Neural cell (in vitro differentiated cells): ENCODE data around the gene DIRAS1.

Source experiments
- CTCF ChIP-seq: fragments of 450-650 bp; IDR thresholded peaks from 2 replicates; pipeline ENCODE4 v1.5.1; 2014; ENCODE audit warnings: antibody characterized with exemption, mild to moderate bottlenecking, moderate library complexity; ENCODE audit not compliant: poor library complexity, severe bottlenecking
- POLR2AphosphoS5 ChIP-seq: IDR thresholded peaks from 2 replicates; pipeline ENCODE4 v1.6.1; 2012
- RAD21 ChIP-seq: fragments of 450-650 bp; conservative IDR thresholded peaks from 2 replicates; pipeline ENCODE4 v1.6.1; 2014; ENCODE audit warnings: antibody characterized with exemption, mild to moderate bottlenecking, moderate library complexity

- TF ChIP-seq POLR2AphosphoS5 (no peak), RAD21 (no peak), CTCF (no peak)
Measured at GRCh38 chr19:2734589-2735288, 13.6 kb upstream of the DIRAS1 start.
